SJCRH30 (cell line): Measurements from ENCODE around the gene ANKRD10. TPM values are rescaled to one million over a fixed set of nuclear protein-coding genes. Genes with fewer than 3 reads are reported as not detected.

Experiments used
- DNase-seq, 2 experiments: peaks; one replicate each; pipeline ENCODE4 v3.0.0-alpha.2; 2015 to 2020
- H3K27ac ChIP-seq: fragments of 250-450 bp; sonication (Bioruptor Pico); 2 replicates; pipeline ENCODE4 v1.5.1; 2020; ENCODE audit warnings: mild to moderate bottlenecking, moderate library complexity
- H3K27me3 ChIP-seq: fragments of 250-450 bp; sonication (Bioruptor Pico); 2 replicates; pipeline ENCODE4 v1.5.1; 2020; ENCODE audit warnings: mild to moderate bottlenecking, moderate library complexity
- H3K36me3 ChIP-seq: fragments of 250-450 bp; sonication (Bioruptor Pico); 2 replicates; pipeline ENCODE4 v1.5.1; 2020; ENCODE audit warnings: mild to moderate bottlenecking, moderate library complexity
- H3K4me1 ChIP-seq: fragments of 250-450 bp; sonication (Bioruptor Pico); 2 replicates; pipeline ENCODE4 v1.5.1; 2020; ENCODE audit warnings: mild to moderate bottlenecking, moderate library complexity
- H3K4me3 ChIP-seq: fragments of 250-450 bp; sonication (Bioruptor Pico); 2 replicates; pipeline ENCODE4 v1.5.1; 2020; ENCODE audit warnings: mild to moderate bottlenecking, moderate library complexity
- H3K9me3 ChIP-seq: fragments of 250-450 bp; sonication (Bioruptor Pico); replicated peaks from 2 replicates; pipeline ENCODE4 v1.5.1; 2020; ENCODE audit warnings: mild to moderate bottlenecking, moderate library complexity
- total RNA-seq: library from RNA; depleted of rRNA; stranded (reverse); fragments of >200 nt; shearing (Covaris generic); gene quantifications from 2 replicates; pipeline ENCODE4 v1.2.3, GENCODE V29; 2014

ANKRD10 gene
- total RNA-seq, 1 experiment from 2014 or later = 68.2 TPM

DNA sequence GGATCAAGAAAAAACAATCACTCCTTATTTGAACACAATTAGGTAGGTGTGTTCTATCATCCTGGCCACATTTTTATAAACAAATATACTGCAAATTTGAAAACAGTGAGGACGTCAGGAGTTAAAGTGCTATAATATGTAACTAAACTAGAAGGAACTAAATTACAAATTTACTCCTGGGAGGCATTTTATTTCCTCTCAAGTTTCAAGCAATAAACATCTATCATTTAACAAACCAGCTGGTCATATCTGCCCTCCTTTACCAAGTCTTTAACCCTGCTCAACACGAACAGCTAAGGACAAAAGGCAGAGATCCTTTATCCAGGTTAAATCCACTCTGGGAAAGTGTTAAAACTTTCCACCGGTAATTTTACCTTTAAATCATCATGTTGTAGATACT lies 26.5 kb downstream of the ANKRD10 start:
- H3K9me3 ChIP-seq = no peaks in the 10 kb centered on the region; the same call in 1 of the 2 replicates
- no peak for DNase-seq
- H3K36me3 ChIP-seq = peaks cover 18% of the 10 kb centered on the region; the same call in 1 of the 2 replicates
- H3K27me3 ChIP-seq = no peaks in the 10 kb centered on the region
- H3K27ac ChIP-seq = no peak overlapping the region
- H3K4me3 ChIP-seq = no peak overlapping the region
- no peaks in the 10 kb centered on the region for H3K4me1 ChIP-seq

DNA sequence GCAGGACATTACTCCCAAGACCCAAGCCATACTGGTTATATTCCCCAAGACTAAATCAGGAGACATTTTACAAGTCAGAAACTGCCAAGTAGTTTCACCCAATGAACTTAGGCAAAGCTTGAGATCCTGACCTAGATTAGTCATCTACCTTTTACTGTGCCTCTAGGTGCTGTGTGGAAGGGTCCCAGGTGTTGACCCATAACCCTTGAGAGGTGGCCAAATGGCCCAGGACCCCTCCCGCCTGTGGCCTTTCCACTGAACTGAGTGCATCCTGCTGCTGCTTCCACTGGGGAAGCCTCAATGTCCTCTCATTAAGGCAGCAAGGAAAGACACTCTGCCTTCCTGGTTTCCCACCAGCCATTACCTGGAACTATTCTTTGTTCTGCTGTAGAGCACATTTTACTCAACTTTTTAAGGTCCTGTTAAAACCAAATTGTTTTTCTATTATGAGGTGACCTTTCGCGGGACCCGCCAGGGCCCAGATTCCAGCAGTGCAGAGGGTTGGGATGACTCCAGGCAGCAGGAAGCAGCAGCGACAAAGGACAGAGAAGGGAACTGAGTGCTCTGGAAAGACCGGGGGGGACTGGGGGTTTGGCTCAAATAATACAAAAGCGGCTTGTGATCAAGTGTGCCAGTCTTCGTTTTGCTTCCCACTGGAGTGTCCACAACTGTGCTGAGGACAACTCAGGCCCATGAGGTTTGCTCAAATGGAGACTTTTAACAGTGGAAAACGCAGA lies 27.1 kb downstream of the ANKRD10 start:
- Histone ChIP-seq H3K9me3 (no peaks in the 10 kb centered on the region; the same call in 1 of the 2 replicates), H3K4me1 (no peaks in the 10 kb centered on the region), H3K27me3 (no peaks in the 10 kb centered on the region), H3K36me3 (peaks cover 11% of the 10 kb centered on the region; the same call in 1 of the 2 replicates), H3K27ac (no peak overlapping the region), H3K4me3 (no peak overlapping the region)
- DNase-seq = no peak

DNA sequence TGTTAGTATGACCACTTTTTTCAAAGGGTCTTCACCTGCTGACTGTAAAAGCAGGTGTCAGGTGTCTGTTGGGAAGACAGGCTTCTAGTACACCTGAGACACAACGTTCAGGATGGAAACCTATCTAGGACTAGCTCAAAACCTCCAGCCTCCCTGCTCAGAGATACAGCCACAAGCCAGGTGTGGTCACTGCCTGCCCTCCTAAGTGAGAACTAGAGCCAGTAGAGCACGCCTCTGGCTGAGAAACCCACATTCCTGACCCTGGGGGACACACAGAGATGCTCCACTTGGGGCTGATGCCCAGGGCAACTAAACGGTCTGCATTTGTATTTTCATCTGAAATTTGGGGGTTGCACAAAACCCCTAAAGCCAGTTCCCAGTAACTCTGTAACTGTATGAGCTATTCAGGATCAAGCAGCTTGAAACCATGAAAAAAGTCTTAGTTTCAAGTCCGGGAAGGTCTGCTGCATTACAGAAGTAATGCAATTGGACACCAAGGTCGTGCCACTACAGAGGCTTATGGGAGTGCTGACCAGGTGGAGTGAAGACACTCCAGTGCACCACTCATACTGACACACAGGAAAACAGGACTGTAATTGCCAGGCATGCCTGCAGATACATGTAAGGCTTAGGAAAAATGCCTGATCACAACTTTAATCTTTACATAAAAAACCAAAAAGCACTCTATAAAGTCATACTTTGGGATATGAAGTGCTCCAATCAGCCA lies 27.8 kb downstream of the ANKRD10 start:
- no peak overlapping the region for H3K4me3 ChIP-seq
- H3K4me1 ChIP-seq = no peaks in the 10 kb centered on the region
- H3K27ac ChIP-seq = no peak overlapping the region
- no peak for DNase-seq
- no peaks in the 10 kb centered on the region for H3K27me3 ChIP-seq
- no peaks in the 10 kb centered on the region; the same call in 1 of the 2 replicates for H3K9me3 ChIP-seq
- peaks cover 8% of the 10 kb centered on the region; the same call in 1 of the 2 replicates for H3K36me3 ChIP-seq

DNA sequence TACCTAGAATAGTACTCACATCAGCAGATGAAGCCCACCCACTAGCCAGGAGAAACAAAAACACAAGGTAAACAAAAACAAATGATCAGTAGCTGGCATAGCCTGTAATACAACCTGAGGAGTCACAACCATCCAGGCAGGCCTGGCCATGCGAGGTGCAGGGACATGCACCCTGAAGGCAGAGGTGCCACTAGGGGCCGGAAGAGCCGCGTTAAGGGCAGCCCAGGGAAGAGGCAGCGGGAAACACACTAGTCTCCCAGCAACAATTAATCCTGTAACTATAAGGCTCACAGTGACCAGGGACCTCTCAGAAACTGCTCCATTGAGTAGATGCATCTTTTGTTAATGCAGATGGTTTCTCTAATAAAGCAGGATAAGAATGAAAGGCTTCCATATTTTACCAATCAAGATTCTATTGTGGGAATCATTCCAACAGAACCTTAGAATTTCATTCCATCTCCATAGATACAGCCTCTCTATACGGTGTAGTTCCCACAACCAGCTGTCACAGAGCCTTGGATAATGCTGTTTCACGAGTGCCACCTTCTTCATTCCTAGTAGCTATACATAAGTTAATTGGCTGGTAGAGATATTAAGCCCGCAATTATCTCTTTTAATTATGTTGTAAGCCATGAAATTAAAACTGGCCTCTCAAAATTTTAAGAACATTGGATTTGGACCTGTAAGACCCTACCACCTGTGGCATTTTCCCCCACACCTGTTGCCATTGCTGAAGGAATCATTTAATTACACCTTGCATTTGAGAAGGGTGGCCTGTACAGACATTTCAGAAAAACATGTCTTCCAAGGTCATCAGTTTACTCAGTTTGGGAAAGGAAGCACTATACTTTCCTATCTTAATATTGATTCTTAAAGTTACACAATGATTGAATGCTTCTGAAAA lies 28.7 kb downstream of the ANKRD10 start:
- Histone ChIP-seq H3K27ac (no peak overlapping the region), H3K9me3 (no peaks in the 10 kb centered on the region; the same call in 1 of the 2 replicates), H3K36me3 (peaks cover 5% of the 10 kb centered on the region; the same call in 1 of the 2 replicates), H3K4me1 (no peaks in the 10 kb centered on the region), H3K27me3 (no peaks in the 10 kb centered on the region), H3K4me3 (no peak overlapping the region)
- DNase-seq = no peak

DNA sequence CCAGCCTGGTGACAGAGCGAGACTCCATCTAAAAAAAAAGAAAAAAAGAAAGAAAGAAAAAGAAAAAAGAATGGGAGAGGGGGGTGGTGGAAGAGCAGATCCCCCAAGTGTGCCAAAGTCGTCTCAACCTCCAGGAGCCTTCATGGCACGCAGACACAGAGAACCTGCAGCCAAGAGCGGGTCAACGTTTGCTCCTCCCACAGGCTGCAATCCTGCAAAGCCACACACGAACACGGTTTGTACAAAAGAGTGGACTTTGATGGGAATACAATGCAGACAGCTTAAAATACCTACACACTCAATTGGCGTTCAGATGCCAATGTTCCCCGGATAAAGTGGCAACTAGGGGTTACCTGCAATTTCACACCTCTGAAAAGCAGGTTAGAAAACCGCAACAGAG lies 29.4 kb downstream of the ANKRD10 start:
- H3K9me3 ChIP-seq = no peaks in the 10 kb centered on the region; the same call in 1 of the 2 replicates
- no peak overlapping the region for H3K27ac ChIP-seq
- H3K4me1 ChIP-seq = no peaks in the 10 kb centered on the region
- H3K27me3 ChIP-seq = no peaks in the 10 kb centered on the region
- H3K4me3 ChIP-seq = no peak overlapping the region
- H3K36me3 ChIP-seq = no peaks in the 10 kb centered on the region
- DNase-seq = no peak

DNA sequence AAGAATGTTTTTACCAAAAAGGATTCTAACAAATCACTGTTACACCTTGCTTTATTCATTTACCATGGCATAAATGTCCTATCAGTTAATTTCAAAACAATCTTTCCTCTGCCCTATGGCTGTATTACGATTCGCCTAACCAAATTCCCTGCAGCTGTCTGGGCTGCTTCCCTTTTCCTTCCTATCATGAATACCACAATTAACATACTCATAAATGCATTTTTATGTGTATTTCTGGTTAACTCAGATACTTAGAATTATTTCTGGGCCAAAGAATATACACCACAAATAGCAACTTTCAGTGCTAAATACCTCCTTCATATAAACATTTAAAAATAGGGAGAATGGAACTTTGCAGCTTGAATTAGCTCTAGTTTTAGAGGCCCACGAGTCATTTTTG lies 30.4 kb downstream of the ANKRD10 start:
- no peak for DNase-seq
- H3K27me3 ChIP-seq = no peaks in the 10 kb centered on the region
- no peaks in the 10 kb centered on the region; the same call in 1 of the 2 replicates for H3K9me3 ChIP-seq
- H3K4me3 ChIP-seq = no peak overlapping the region
- H3K36me3 ChIP-seq = no peaks in the 10 kb centered on the region
- H3K4me1 ChIP-seq = no peaks in the 10 kb centered on the region
- H3K27ac ChIP-seq = no peak overlapping the region

DNA sequence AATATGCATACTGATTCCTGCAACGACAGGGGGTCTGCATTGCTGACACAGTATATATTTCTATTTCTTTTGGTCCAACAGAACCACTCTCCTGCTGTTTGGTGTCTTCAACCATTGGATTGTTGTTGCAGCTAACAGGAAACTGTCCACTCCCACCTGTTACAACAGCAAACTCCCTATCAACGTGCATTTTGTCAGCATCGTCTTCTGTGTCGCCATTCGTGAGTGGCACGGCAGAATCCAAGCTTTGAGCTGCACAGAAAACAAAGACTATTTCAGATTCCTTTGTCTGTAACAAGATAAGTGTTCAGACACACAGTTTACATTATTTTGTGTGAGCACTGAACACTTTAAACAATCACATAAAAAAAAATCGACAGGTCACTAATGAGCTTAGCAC lies 31.3 kb downstream of the ANKRD10 start:
- H3K4me3 ChIP-seq = no peak overlapping the region
- no peak for DNase-seq
- no peaks in the 10 kb centered on the region for H3K9me3 ChIP-seq
- no peaks in the 10 kb centered on the region for H3K27me3 ChIP-seq
- H3K4me1 ChIP-seq = no peaks in the 10 kb centered on the region
- H3K27ac ChIP-seq = no peak overlapping the region
- no peaks in the 10 kb centered on the region for H3K36me3 ChIP-seq

DNA sequence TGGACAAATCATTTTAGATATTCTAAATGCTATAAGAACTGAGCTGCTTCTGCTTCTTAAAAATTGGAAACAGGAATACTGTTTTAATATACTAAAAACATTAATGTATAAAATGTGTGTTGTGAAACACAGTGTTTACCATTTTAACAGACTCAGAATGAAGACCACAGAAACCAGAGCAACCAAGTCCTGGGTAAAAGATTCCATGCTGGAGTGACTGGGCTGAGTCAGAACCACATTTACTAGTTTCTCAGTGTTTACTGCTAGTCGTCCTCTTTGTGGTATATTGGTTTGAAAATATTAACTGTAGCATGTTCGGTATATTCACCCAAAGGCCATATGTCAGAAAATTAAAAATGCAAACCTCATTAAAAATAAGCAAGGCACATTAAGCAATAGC lies 31.9 kb downstream of the ANKRD10 start:
- H3K4me1 ChIP-seq = no peaks in the 10 kb centered on the region
- H3K27me3 ChIP-seq = no peaks in the 10 kb centered on the region
- no peaks in the 10 kb centered on the region for H3K9me3 ChIP-seq
- DNase-seq = no peak
- no peaks in the 10 kb centered on the region for H3K36me3 ChIP-seq
- H3K4me3 ChIP-seq = no peak overlapping the region
- H3K27ac ChIP-seq = no peak overlapping the region

DNA sequence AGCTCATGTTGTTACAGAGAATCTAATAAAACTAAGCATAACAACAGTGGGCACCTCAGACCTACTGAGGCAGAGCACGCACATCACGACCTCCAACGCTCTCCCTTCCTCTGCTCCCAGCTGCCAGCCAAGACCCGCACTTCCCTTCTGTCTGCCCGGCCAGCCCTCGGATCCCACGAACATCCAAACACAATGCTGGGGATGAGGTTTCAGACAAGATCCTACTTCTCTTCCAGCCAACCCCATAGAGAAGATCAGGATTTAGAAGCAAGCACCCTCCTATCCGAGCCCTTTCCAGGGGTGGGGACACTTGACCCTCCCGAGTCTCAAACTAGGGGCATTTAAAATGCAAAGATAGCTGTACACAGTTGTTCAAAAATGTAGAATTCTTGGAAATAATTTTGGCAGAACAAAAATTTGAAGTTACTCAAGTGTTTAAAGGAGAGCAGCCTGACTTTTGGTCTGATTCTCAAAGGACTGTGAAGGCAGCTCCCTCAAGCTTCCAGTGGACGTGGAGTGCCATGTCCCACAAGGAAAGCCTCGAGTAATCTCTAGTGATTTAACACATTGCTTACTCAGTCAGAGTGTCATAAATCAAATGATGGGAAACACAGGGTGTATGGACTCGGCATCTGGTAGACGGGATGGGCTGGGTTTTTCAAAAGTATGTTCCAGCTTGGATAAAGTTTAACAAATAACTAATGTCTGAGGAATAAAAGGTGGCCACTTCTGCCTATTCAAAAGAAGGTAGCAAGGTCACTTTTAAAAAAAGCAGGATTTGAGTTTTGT lies 32.8 kb downstream of the ANKRD10 start:
- no peak for DNase-seq
- Histone ChIP-seq H3K9me3 (no peaks in the 10 kb centered on the region), H3K27me3 (no peaks in the 10 kb centered on the region), H3K36me3 (no peaks in the 10 kb centered on the region), H3K4me3 (no peak overlapping the region), H3K4me1 (no peaks in the 10 kb centered on the region), H3K27ac (no peak overlapping the region)

DNA sequence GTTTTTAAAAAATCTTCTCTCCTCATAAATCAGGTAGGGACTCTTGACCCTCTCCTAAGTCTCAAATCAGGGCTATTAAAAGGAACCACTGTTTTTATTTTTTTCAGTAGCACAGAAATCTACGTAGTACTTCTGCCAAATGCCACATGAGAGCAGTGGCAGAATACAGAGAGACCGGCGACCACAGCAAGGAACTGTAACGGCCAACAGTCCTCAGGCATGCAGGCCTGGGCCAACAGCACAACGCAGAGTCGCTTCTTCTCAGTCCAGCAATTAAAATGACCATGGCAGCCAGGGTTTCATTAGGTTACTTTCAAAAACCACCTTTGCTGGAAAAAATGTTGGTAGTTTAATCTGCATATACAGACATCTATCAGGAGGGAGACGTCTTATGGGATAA lies 34.2 kb downstream of the ANKRD10 start:
- Histone ChIP-seq H3K4me1 (no peaks in the 10 kb centered on the region), H3K9me3 (no peaks in the 10 kb centered on the region), H3K27ac (no peak overlapping the region), H3K27me3 (no peaks in the 10 kb centered on the region), H3K4me3 (no peak overlapping the region), H3K36me3 (no peaks in the 10 kb centered on the region)
- no peak for DNase-seq

DNA sequence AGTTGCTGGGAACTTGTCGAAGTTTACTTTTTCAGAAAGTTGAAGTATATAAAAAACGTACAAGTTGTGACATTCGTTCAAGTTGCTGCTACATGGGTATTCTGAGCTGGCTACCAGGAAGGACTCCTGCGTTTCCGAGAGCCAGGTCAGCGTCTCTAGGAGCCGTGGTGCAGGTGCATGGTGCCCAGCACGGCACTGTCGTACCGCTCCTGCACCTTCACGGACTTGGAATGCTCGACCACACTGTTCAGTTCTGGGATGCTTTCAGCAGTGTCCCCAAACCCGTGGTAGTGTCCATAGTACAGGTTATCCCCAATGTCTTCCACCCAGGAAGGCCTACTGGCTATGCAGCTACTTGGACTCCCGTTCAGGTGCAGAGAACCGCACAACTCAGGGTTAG lies 35.4 kb downstream of the ANKRD10 start:
- no peak overlapping the region for H3K4me3 ChIP-seq
- no peaks in the 10 kb centered on the region for H3K27me3 ChIP-seq
- H3K9me3 ChIP-seq = no peaks in the 10 kb centered on the region
- H3K4me1 ChIP-seq = no peaks in the 10 kb centered on the region
- no peak for DNase-seq
- no peaks in the 10 kb centered on the region for H3K36me3 ChIP-seq
- H3K27ac ChIP-seq = no peak overlapping the region

DNA sequence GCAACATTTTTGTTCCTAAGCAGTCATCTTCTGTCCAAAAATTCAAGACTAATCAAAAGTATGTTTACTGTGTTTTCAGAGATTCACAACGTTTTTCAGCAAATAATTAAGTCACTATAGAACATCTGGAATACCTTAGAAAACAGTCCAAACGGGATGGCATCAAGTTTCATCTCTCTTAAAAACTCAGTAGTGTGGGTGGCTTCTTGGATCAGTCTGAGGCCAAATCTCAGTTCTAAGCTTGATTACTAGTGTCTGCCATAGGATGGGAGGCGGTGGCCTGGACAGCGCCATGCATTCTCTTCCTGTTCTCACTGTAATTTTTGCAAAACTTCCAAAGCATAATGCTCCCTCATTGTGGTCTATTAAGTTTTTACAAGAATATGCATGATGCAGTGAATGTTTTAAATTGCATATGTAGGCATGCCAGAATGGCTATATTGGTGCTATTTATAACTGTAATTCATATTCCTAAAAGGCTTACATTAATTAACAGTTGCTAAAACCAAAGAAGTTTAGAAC lies 37.1 kb downstream of the ANKRD10 start:
- no peak for DNase-seq
- H3K27ac ChIP-seq = no peak overlapping the region
- H3K27me3 ChIP-seq = no peaks in the 10 kb centered on the region

DNA sequence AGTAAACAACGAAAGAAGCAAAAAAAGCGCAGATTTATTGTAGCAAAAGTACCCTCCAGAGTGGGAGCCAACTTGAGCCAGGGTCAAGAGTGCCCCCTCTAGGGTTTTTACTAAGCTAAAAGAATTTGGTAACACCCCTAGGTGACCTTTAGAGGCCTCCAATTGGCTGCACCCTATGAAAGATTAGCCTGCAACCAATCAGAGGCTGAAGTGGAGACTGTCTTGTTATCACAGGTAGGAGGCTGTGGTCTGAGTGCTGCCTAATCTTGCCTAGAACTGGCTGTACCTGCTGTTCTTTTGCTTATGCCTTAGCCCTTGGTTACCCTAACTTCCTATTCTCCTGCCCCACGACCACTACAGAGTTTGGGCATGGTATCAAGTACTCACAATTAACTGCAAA lies 38.3 kb downstream of the ANKRD10 start:
- H3K9me3 ChIP-seq = no peaks in the 10 kb centered on the region
- no peak for DNase-seq
- peaks cover 2% of the 10 kb centered on the region; the same call in 1 of the 2 replicates for H3K4me1 ChIP-seq
- H3K27me3 ChIP-seq = no peaks in the 10 kb centered on the region
- H3K36me3 ChIP-seq = no peaks in the 10 kb centered on the region
- no peak overlapping the region for H3K4me3 ChIP-seq
- no peak overlapping the region for H3K27ac ChIP-seq

More for the DNA sequence above, 37.1 kb downstream of the ANKRD10 start:
- H3K9me3 ChIP-seq = no peaks in the 10 kb centered on the region
- no peaks in the 10 kb centered on the region for H3K36me3 ChIP-seq
- H3K4me1 ChIP-seq = peaks cover 2% of the 10 kb centered on the region; the same call in 1 of the 2 replicates
- H3K4me3 ChIP-seq = no peak overlapping the region

DNA sequence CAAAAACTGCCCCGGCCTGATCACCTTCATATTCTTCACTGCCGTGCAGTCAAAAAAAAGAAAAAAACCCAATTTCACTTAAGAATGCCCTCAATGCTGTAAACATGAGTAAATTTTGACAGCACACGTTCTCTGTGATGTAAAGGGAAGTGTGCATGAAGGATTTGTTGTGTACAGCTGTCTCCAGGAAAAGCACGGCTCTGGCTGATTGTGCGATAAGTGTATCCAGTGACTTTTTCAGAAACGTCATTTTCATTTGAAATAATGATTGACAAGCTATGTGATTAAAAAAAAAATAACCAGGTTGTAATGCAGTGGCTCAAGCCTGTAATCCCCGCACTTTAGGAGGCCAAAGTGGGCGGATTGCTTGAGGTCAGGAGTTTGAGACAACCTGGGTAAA lies 39.6 kb downstream of the ANKRD10 start:
- Histone ChIP-seq H3K4me3 (peak overlapping the region; percentile 54), H3K27ac (no peak overlapping the region), H3K36me3 (no peaks in the 10 kb centered on the region), H3K4me1 (peaks cover 10% of the 10 kb centered on the region), H3K9me3 (no peaks in the 10 kb centered on the region), H3K27me3 (no peaks in the 10 kb centered on the region)
- no peak for DNase-seq
